HCT116 (cell line): ENCODE results near the gene DLX5. TPM values are rescaled to one million over a fixed set of nuclear protein-coding genes. Genes with fewer than 3 reads are reported as not detected.

Experiments used
- ATAC-seq: fragments of 200-7000 bp; cut with Tn5 transposase; 2 replicates; pipeline ENCODE4 v1.9.1; 2020; ENCODE audit warnings: mild to moderate bottlenecking, moderate library complexity
- BruUV-seq: library from RNA; stranded (reverse); fragments of 400-500 nt; replicated peaks from 2 replicates; lab custom pipeline; 2021; lab: Mats Ljungman, UMichigan
- CTCF ChIA-PET: fragments of 300-600 bp; sonication (Branson Sonifier 250); formaldehyde crosslinking; loops from one replicate; lab custom pipeline; 2021; ENCODE audit warnings: antibody characterized with exemption; lab: Charles Lee
- POLR2A ChIA-PET: fragments of 300-600, 350-600 bp; sonication (Branson Sonifier 250); formaldehyde crosslinking; loops from one replicate; lab custom pipeline; 2021; ENCODE audit warnings: antibody characterized with exemption; lab: Charles Lee
- RAD21 ChIA-PET, 2 experiments: fragments of 300-600 bp; sonication (Branson Sonifier 250); formaldehyde crosslinking; loops; one replicate each; lab custom pipeline; 2023; ENCODE audit warnings: low total read pairs in 2 of 2; ENCODE audit not compliant: uncharacterized antibody in 2 of 2, unreplicated experiment in 2 of 2, low non-redundant PET in 1 of 2; lab: Charles Lee
- DNase-seq: peaks from one replicate; pipeline ENCODE4 v3.0.0-alpha.2; 2010; ENCODE audit warnings: low read depth, low spot score
- H2AFZ ChIP-seq: fragments of 200-600 bp; shearing (Covaris generic), sonication (generic); 2 replicates; pipeline ENCODE4 v1.6.1; 2017; ENCODE audit warnings: low read depth, mixed run types, mixed read lengths, antibody characterized with exemption, low read length; ENCODE audit not compliant: poor library complexity, severe bottlenecking
- H3K27ac ChIP-seq: 2 replicates; pipeline ENCODE4 v1.5.1; 2012; ENCODE audit warnings: low read depth, low read length
- H3K27me3 ChIP-seq: fragments of 200-600 bp; sonication (generic); 2 replicates; pipeline ENCODE4 v1.6.1; 2016; ENCODE audit warnings: mixed run types, low read length, mixed read lengths; ENCODE audit not compliant: insufficient read depth
- H3K36me3 ChIP-seq, 2 experiments: fragments of 200-500 bp in 1 of 2; fragments of 200-600 bp in 1 of 2; sonication (Bioruptor generic) in 1 of 2; sonication (generic) in 1 of 2; 2 replicates each; pipeline versions ENCODE4 v1.5.1 to v1.6.1; 2014 to 2016; ENCODE audit warnings: low read length in 2 of 2, inconsistent platforms in 1 of 2, mixed read lengths in 1 of 2, mixed run types in 1 of 2; ENCODE audit not compliant: insufficient read depth in 2 of 2, control insufficient read depth in 1 of 2
- H3K4me1 ChIP-seq, 2 experiments: fragments of 200-600 bp in 1 of 2; sonication (generic) in 1 of 2; 2 replicates each; pipeline versions ENCODE4 v1.5.1 to v1.6.1; 2012 to 2017; ENCODE audit warnings: low read length in 2 of 2, inconsistent platforms in 1 of 2, mild to moderate bottlenecking in 1 of 2, mixed read lengths in 1 of 2, mixed run types in 1 of 2, moderate library complexity in 1 of 2; ENCODE audit not compliant: insufficient read depth in 2 of 2, control insufficient read depth in 1 of 2
- H3K4me2 ChIP-seq: fragments of 200-600 bp; sonication (generic); 2 replicates; pipeline ENCODE4 v1.6.1; 2017; ENCODE audit warnings: mixed run types, low read length, mixed read lengths
- H3K4me3 ChIP-seq, 2 experiments: fragments of 200-600 bp in 1 of 2; sonication (generic) in 1 of 2; replicated peaks in 1 of 2; 2 replicates each; pipeline ENCODE4 v1.5.1; 2011 to 2016; ENCODE audit warnings: low read length in 2 of 2, control low read depth in 1 of 2, low read depth in 1 of 2, mild to moderate bottlenecking in 1 of 2, mixed read lengths in 1 of 2, mixed run types in 1 of 2
- H3K79me2 ChIP-seq: fragments of 200-600 bp; sonication (generic); 2 replicates; pipeline ENCODE4 v1.6.1; 2017; ENCODE audit warnings: mild to moderate bottlenecking, mixed run types, low read length, moderate library complexity, mixed read lengths; ENCODE audit not compliant: insufficient read depth
- H3K9ac ChIP-seq: fragments of 200-600 bp; sonication (generic); 2 replicates; pipeline ENCODE4 v1.6.1; 2016; ENCODE audit warnings: low read length, mixed read lengths
- H3K9me2 ChIP-seq: fragments of 200-600 bp; sonication (generic), shearing (Covaris generic); 2 replicates; pipeline ENCODE4 v1.6.1; 2017; ENCODE audit warnings: mixed run types, mild to moderate bottlenecking, moderate library complexity; ENCODE audit not compliant: insufficient read depth
- H3K9me3 ChIP-seq, 2 experiments: fragments of 200-500 bp in 1 of 2; fragments of 200-600 bp in 1 of 2; sonication (Bioruptor generic) in 1 of 2; sonication (generic) in 1 of 2; 2 replicates each; pipeline ENCODE4 v1.6.1; 2014 to 2017; ENCODE audit warnings: low read length in 2 of 2, mixed read lengths in 2 of 2, inconsistent platforms in 1 of 2, low read depth in 1 of 2, mild to moderate bottlenecking in 1 of 2, mixed run types in 1 of 2, moderate library complexity in 1 of 2; ENCODE audit not compliant: control insufficient read depth in 1 of 2, insufficient read depth in 1 of 2
- H4K20me1 ChIP-seq: fragments of 200-600 bp; sonication (generic), shearing (Covaris generic); 2 replicates; pipeline ENCODE4 v1.6.1; 2017; ENCODE audit warnings: mixed run types, mild to moderate bottlenecking, moderate library complexity; ENCODE audit not compliant: insufficient read depth
- ATF3 ChIP-seq: IDR thresholded peaks from 2 replicates; pipeline ENCODE4 v1.6.1; 2012
- CBX3 ChIP-seq: IDR thresholded peaks from 2 replicates; pipeline ENCODE4 v1.6.1; 2012; ENCODE audit warnings: low read depth
- ELF1 ChIP-seq: IDR thresholded peaks from 2 replicates; pipeline ENCODE4 v1.6.1; 2012; ENCODE audit warnings: low read depth, borderline replicate concordance
- EZH2 ChIP-seq: fragments of 200-600 bp; sonication (generic); IDR thresholded peaks from 2 replicates; pipeline ENCODE4 v1.6.1; 2017; ENCODE audit warnings: antibody characterized with exemption, mixed run types
- EZH2phosphoT487 ChIP-seq: fragments of 200-600 bp; IDR thresholded peaks from 2 replicates; pipeline ENCODE4 v1.6.1; 2018; ENCODE audit warnings: antibody characterized with exemption, borderline replicate concordance
- JUND ChIP-seq: IDR thresholded peaks from 2 replicates; pipeline ENCODE4 v1.6.1; 2012
- MAX ChIP-seq: IDR thresholded peaks from 2 replicates; pipeline ENCODE4 v1.6.1; 2012
- POLR2AphosphoS5 ChIP-seq: IDR thresholded peaks from 2 replicates; pipeline ENCODE4 v1.6.1; 2011; ENCODE audit warnings: mild to moderate bottlenecking, low read depth, low read length, moderate library complexity
- RAD21 ChIP-seq: IDR thresholded peaks from 2 replicates; pipeline ENCODE4 v1.6.1; 2012; ENCODE audit warnings: low read depth, mild to moderate bottlenecking
- SIN3A ChIP-seq: IDR thresholded peaks from 2 replicates; pipeline ENCODE4 v1.6.1; 2012; ENCODE audit warnings: low read depth
- SP1 ChIP-seq: IDR thresholded peaks from 2 replicates; pipeline ENCODE4 v1.6.1; 2012; ENCODE audit warnings: low read depth
- SRF ChIP-seq: IDR thresholded peaks from 2 replicates; pipeline ENCODE4 v1.6.1; 2012; ENCODE audit warnings: low read depth
- ZFX ChIP-seq: fragments of 450-650 bp; IDR thresholded peaks from 2 replicates; pipeline ENCODE4 v1.6.1; 2017
- intact Hi-C: fragments of 100-400 bp; cut with micrococcal nuclease; formaldehyde crosslinking; loops from 2 replicates; pipeline ENCODE4 v1.10.0; 2022
- total RNA-seq: library from RNA; stranded (reverse); gene quantifications from one replicate; pipeline ENCODE4 v1.2.1, GENCODE V29; 2021; ENCODE audit not compliant: unreplicated experiment

Gene DLX5
- total RNA-seq, 1 experiment from 2014 or later, result not detected

- no TSS peak for BruUV-seq
- Histone ChIP-seq H3K27ac (no peak overlapping the region), H2AFZ (no peak overlapping the region), H3K4me1 (no peaks in the 10 kb centered on the region), H3K9me2 (no peaks in the 10 kb centered on the region), H3K9ac (no peak overlapping the region), H3K4me2 (no peak overlapping the region), H3K9me3 (no peaks in the 10 kb centered on the region), H3K36me3 (no peaks in the 10 kb centered on the region), H3K4me3 (no peak overlapping the region), H3K79me2 (no peaks in the 10 kb centered on the region), H4K20me1 (no peaks in the 10 kb centered on the region), H3K27me3 (peaks cover 54% of the 10 kb centered on the region)
- intact Hi-C loops, result no loop called here
- TF ChIP-seq ATF3, result no peak
- TF ChIP-seq SIN3A, result no peak
- TF ChIP-seq SRF, result no peak
- TF ChIP-seq POLR2AphosphoS5, result no peak
- no peak for TF ChIP-seq ELF1
- no peak for TF ChIP-seq SP1
- no peak for TF ChIP-seq EZH2phosphoT487
- TF ChIP-seq ZFX, result no peak
- no peak for TF ChIP-seq JUND
- TF ChIP-seq MAX, result no peak
- TF ChIP-seq RAD21, result no peak
- no peak for TF ChIP-seq CBX3
- no peak for TF ChIP-seq EZH2
- DNase-seq (no peak), ATAC-seq (no peak)
- ChIA-PET RAD21 (no interaction called here), CTCF (no interaction called here), POLR2A (no interaction called here)
These were observed 53.9 kb downstream of the DLX5 start for GRCh38 chr7:96970739-96971138.

Other genes with a start within 250 kb of the DLX5 start
- gene DLX6, start 19.3 kb downstream of the DLX5 start, total RNA-seq, result not detected
- gene SDHAF3, start 92.9 kb upstream of the DLX5 start, total RNA-seq, result 25.0 TPM